Globus pallidus (tissue), 1 donor: ENCODE data around the gene FHOD3.

ENCODE experiments used
- DNase-seq: peaks from one replicate; pipeline ENCODE4 v3.0.0-alpha.2; 2015; ENCODE audit warnings: low spot score

The FHOD3 gene

GRCh38 chr18:36522509-36522908, 225.0 kb downstream of the FHOD3 start:
- no peak for DNase-seq

GRCh38 chr18:36525913-36526312, 228.4 kb downstream of the FHOD3 start:
- DNase-seq = no peak

- DNase-seq = no peak
Observed at GRCh38 chr18:36526611-36527010, 229.1 kb downstream of the FHOD3 start.

- no peak for DNase-seq
Observed at GRCh38 chr18:36527051-36527450, 229.5 kb downstream of the FHOD3 start.

- DNase-seq = no peak
Observed at GRCh38 chr18:36527740-36528455, 230.4 kb downstream of the FHOD3 start.

GRCh38 chr18:36529747-36530146, 232.2 kb downstream of the FHOD3 start:
- no peak for DNase-seq

- no peak for DNase-seq
Observed at GRCh38 chr18:36530676-36531405, 233.3 kb downstream of the FHOD3 start.

GRCh38 chr18:36531636-36532035, 234.1 kb downstream of the FHOD3 start:
- no peak for DNase-seq

- DNase-seq = no peak
Observed at GRCh38 chr18:36532394-36532793, 234.9 kb downstream of the FHOD3 start.

GRCh38 chr18:36532815-36533214, 235.3 kb downstream of the FHOD3 start:
- no peak for DNase-seq

GRCh38 chr18:36533446-36534153, 236.1 kb downstream of the FHOD3 start:
- no peak for DNase-seq

GRCh38 chr18:36534154-36534688, 236.7 kb downstream of the FHOD3 start:
- no peak for DNase-seq

GRCh38 chr18:36535202-36535935, 237.9 kb downstream of the FHOD3 start:
- DNase-seq = no peak

- DNase-seq = no peak
Observed at GRCh38 chr18:36536426-36536825, 238.9 kb downstream of the FHOD3 start.

- no peak for DNase-seq
Observed at GRCh38 chr18:36537289-36537688, 239.8 kb downstream of the FHOD3 start.

GRCh38 chr18:36539674-36540231, 242.2 kb downstream of the FHOD3 start:
- DNase-seq = no peak

- DNase-seq = no peak
Observed at GRCh38 chr18:36543030-36543429, 245.5 kb downstream of the FHOD3 start.

GRCh38 chr18:36543991-36544725, 246.6 kb downstream of the FHOD3 start:
- DNase-seq = no peak

GRCh38 chr18:36545821-36546427, 248.4 kb downstream of the FHOD3 start:
- no peak for DNase-seq

GRCh38 chr18:36546876-36547275, 249.4 kb downstream of the FHOD3 start:
- no peak for DNase-seq

GRCh38 chr18:36547544-36547943, 250.0 kb downstream of the FHOD3 start:
- DNase-seq = no peak
